SHP77 (cell line): ENCODE measurements around the gene EXOC6B.

Source experiments
- DNase-seq, 2 experiments: peaks; one replicate each; lab custom pipeline; 2025; lab: John Stamatoyannopoulos, UW

The EXOC6B gene

DNA sequence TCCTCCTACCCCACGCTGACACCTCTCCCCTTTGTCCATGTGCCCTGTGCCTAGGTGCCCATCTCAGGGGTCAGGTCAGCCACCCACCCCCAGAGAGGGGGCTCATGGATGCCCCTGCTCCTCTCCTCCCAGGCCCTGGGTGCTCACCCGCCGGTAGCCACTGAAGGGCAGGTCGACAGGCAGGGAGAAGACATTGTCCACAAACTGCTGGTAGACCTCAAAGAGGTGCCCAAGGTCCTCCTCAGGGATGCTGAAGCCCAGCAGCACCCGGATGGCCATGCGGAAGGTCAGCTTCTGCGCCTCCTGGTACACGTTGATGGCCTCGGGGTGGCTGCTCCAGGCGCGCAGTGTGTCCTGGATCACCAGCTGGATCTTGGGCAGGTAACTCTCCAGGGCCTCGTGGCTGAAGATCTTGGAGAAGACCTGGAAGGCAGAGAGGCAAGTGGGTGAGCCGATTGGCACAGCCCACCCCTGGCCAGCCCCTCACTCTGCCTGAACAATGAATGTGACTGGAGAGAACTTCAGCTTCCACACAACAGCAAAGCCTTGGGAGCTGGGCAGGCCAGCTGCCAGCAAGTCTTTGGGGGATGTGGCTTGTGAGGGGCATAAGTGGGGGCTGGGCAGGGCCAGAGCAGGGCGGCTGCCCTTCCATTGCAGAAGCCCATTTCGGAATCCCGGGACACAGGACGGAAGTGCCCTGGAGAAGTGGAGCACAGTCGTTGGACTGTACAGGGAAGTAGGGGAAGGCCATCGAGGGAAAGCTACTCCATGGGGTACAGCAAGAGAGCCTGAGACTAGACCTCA lies 690.6 kb downstream of the EXOC6B start:
- DNase-seq: no peak

DNA sequence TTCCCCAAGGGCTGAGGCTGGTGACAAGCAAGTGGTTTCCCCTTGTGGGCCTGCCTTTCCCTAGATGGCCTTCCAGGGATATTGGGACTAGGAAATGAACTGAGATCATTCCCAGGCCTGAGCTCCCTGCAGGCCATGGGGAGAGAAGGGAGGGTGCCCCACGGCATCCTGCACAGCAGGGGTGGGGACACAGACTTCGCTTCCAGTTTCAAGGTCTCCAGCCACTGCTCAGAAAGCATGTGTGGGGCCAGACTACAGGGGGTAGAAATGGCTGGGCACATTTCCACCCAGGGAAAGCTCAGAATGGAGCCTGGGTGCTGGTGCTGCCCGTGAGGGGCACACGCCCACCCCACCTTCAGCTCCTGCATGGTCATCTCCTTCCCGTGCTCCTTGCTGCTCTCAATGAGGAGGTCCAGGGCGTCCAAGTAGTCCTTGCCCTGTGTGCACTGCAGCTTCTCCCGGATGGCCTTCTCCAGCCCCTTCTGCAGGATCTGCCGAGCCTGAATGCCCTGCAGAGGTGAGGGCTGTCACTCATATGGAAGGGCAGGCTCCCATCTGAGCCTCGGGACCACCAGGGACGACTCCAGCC lies 691.3 kb downstream of the EXOC6B start:
- no peak for DNase-seq

DNA sequence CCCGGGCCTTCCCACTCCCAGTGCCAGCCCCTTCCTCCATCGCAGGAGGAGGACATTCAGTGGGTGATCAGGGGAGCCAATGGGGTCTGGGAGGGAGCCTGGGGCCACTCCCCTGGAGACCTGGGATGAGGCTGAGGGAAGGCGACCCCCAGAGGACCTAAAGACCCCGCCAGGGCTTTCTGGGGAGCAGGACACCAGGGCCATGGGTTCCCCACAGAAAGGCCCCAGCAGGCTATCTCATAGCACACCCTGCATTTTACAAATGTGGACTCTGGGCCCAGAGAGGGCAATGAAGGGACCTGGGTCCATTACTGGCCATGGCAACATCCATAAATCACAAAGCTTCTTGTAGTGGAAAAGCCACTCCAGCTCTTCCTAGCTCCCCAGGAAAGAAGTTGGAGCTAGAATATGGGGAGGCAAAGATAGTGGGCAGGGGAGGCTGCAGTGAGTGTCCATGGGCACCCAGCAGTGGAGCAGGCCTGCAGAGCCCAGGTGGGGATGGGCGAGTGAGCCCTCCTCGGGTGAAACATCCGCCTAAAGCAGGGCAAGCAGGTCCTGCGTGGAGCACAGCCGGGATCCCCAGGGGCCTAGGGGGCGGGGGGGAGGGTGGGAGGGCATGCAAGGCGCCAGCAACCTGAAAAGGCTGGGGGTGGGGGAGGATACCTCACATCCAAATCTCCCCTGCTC lies 692.0 kb downstream of the EXOC6B start:
- DNase-seq: no peak

DNA sequence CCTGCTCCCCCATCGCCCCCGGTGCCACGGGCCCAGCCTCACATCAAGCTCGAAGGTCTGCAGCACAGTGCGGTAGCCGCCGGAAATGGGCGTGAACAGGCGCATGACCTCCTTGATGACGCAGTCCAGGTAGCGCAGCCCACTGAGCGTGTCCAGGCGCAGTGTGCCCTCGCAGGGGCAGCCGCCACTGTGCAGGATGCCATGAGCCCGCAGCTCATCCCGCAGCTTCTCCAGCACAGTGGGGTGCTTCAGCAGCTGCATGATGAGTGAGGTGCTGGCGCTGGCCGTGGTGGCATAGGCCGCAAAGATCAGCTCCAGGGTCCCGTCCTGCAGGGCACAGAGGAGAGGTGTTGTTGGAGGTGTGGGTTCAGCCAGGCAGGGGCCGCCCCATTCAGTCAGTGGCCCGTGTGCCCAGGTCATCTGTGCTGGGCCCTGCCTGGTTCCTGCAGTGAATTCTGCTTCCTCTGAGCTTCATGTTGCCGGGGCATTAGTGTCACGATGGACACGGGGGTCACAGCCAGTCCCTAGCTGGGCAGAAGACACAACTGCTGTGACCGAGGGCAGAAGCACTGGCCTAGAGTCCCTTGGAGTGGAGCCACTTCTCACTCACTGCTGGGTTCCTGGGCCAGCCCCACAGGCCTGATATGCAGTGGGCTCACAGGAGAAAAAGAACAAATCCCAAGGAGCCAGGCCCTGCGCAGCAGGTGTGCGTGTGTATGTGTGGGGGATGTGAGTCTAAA lies 692.7 kb downstream of the EXOC6B start:
- no peak for DNase-seq

DNA sequence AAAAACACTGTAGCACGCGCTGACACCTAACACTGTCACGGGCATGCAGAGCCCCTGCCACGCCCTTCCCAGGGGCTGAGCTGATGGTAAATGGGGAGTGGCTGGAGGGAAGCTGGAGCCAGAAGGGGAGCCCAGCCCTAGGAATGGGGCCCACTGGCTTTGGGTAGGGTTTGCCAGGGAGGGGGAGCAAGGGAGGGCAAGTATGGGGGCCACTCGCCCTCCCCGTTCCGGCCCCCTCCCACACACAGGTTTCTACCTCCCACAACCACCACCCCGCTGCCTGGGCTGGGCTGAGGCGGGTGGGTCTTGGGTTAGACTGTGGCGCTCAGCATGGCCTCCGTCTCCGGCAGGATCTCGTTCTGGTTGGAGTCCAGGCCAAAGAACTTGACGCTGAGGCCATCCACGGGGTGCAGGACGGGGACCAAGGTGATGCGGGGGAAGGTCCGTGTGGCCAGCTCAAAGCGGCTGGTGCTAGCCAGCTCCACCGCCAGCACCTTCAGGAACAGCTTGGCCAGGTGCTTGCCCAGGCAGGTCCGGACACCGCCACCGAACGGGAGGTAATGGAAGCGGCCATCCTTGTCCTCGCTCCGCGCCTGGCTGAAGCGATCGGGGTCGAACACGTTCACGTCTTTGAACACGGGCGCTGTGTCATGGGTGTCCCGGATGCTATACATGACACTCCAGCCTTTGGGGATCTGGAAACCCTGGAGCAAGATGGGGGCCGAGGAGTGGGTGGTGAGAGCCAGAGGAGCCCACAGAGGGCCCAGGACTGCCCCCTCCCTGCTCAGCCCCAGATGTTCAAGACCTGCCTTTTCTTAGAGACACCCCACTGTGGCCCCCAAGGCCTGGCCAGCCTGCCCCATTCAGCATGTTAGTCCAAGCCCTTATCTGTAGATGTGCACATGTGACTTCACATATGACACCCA lies 693.7 kb downstream of the EXOC6B start:
- no peak for DNase-seq

DNA sequence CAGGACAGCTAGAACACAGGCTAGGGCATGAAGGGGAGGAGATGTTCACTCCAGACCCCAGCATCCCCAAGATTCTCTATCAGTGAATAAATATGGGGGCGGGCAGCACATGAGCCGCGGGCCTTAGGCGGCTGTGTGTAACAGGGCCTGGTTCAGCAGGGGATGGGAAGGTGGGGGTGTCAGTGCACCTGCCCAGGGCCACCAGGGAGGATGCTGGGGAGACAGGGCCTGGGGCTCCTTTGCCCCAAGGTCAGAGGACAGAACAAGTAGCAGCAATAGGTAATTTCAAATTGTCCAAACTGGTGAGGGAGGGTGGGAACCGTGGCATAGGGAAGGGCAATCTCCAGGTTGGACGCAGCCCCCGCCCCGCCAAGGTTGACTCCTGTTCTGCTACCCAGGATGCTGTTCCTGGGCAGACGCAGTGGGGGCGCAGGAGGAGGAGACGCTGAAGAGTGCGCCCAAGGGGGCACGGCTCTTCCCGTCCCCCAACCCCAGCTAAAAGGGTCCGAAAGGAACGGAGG lies 694.4 kb downstream of the EXOC6B start:
- DNase-seq: no peak

DNA sequence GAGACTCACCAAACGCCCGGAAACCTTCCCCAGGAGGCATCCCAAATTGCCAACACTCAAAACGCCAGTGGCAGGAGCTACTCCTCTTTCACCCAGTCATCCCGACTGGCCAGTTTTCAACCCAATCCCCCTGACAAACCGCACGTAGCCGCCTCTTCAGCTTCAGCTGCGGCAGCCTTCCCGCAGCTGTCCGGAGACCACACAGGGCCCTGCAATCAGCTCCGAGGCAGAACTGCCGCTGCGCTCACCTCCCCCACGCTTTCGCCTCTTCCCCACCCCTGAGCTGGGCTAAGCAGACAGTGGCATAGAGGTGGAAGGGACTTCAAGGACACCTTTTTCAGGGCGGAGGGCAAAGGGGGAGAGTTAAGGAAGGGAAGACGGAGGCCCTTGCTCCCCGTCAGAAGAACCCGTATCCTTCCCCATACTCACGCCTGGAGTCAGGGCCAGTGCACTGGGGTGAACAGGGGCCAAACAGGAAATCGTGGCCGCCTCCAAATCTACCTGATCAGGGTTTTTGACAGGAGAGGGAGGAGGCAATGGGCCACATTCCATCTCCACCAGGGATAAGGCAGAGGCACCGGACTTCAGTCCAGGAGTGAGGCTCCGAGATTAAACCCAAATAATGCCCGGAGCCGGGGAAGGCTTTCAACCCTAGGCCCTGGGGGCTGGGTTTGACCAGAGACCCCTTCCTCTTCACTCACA lies 695.0 kb downstream of the EXOC6B start:
- peak in 1 of 2 experiments; percentile 38 for DNase-seq

DNA sequence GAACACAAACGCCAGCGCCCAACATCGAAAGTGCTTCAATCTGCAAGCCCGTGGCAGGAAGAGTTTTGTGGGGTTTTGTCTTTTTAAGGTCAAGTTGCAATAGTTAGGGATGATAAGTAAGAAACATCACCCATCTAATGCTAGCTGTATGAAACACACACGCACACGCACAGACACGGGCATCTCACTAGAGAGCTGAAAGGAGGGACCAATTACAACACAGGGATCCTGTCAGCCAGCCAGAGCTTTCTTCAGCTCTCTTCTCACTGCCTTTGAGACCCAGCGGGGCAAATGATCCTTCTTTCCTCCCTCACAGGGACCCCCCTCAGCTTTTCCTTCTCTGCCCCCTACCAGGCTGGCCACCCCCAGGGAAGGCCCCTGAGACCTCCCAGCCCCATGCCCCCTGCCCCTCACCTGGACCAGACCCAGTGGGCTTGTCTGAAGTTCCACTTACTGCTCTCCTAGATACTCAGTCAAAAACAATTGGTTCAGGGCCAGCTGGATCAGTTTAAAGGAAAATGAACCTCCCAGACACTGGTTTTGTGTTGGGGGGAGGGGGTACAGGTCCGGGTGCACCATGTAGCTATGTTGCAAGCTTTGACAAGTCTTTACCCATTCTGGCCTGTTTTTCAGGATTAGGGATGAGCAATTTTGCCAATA lies 696.0 kb downstream of the EXOC6B start:
- no peak for DNase-seq

DNA sequence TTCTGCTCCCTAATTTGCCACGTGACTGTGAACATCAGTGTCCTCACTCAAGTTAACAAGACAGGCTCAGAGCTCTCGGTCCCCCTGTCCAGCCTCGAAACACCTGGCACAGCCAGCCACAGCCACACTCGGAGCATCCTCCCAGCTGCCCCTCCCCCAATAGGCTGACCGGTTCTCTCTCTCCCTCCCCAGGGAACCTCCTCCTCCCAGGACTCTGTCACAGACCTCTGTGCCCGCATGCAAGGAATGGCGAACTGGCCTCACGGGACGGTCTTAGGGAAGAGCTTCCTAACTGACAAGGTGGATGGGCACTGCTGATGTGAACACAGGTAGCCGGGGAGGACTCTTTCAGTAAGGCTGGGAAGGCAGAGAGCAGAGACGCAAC lies 697.0 kb downstream of the EXOC6B start:
- peak in 1 of 2 experiments; percentile 15 for DNase-seq

DNA sequence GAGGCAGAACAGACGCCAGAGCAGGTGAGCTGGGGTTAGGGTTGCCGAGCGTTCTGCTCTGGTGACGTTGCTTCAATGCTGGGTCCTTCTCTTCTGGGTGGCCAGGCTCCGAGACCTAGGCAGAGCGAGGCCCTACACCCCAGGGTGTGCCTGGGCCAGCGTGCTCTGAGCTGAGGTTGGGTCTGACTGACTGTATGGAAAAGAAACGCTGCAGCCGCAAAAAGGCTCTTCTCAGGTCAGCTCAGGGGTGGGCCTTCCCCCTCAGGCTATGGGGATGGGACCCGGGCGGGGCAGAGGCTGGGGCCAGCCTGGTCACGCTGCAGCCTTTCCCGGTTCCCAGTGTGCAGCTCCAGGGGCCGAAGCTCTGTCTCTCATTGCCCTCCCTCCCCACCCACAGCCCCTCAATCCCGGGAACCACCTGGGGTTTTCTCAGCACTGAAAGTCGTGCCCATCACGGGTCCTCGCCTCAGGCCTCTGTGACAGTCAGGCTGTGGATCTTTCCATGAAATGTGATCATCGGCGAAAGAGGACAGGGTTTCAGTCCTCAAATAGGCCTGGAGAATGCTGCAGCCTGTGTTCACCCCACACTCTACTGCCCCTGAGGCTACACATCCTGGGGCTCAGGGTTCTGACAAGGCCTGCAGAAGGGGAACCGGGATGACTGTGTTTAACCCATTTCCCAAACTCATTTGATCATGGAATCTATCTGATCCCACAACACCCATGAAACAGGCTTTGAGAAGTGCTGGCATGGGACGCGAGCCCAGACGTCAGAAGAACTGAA lies 697.6 kb downstream of the EXOC6B start:
- no peak for DNase-seq

DNA sequence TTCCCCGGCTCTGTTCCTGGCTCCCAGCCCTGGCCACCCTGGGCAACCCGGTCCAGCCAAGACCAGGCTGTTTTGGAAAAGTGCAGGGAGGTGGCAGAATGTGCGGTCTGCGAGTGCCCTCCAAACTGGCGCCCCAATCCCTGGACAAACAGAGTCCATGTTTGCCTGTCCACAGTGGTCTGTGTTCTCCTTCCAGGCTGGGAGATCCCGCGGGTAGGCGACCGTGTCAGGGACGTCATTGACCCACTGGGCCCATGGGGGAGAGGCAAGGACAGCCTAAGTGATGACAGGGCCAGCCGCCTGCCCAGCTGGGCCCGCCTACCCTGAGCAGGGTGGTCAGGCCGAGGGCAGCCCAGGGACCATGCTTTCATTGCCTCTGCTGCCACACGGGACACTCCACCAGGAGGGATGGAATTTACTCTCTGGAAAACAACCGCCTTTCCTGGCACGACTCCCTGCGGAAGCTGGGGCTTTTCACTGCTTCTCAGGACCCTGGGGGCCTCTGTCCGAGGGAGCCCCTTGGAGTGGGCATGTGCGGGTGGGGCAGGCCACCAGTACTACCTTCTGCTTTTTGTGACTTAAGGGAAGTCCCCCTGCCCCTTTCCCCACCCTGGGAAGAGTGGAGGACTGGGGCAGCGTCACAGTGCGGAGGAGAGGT lies 698.3 kb downstream of the EXOC6B start:
- DNase-seq: no peak

DNA sequence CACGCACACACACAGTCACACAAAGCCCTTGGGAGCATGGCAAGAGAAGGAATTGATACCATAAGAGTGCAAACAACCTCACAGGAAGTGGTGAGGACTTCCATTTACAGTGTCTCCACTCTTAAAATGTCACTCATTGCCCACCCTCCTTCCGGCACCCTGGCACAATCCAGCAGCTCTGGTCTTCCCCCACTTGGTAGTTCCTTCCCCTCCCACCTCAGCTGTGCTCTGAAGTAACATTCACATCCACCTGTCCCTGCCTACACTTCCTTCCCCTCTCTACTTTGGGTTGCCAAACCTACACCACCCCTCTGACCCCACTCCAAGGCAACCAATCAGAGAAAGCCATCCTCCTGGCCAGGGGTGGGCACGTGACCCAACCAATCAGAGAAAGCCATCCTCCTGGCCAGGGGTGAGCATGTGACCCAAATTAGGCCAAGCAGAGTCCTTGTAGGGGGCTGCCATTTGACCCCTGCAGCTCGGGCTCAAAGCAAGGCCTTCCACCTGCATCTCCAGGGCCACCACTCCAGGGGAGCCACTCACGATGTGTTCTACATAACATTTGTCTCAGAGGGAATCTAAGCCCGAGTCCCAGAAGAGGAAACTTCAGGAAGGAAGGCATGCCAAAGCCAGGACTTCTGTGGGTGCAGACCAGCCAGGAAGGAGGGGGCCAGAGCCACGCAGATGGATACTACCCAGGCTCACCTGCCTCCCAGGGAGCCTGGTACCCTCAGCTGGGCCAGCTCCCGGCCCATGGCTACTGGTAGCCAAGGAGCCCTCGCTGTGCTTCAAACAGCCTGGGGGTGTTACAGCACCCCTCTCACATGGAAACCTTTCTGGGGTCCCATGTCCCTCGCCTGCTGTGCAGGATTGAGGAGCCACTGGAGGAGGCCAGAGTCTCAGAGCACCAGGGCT lies 699.4 kb downstream of the EXOC6B start:
- no peak for DNase-seq
